Stimulated activated CD8-positive, alpha-beta memory T cell treated with anti-CD3 and anti-CD28 coated beads, Interleukin-15, amount 100 ng/mL, for 48 hours (primary cell): ENCODE measurements around the gene ADCY5.

Experiments used
- DNase-seq, 2 donors: peaks; one replicate each; pipeline ENCODE4 v3.0.0-alpha.2; 2020; ENCODE audit warnings: low read depth in 2 of 2

The ADCY5 gene

DNA sequence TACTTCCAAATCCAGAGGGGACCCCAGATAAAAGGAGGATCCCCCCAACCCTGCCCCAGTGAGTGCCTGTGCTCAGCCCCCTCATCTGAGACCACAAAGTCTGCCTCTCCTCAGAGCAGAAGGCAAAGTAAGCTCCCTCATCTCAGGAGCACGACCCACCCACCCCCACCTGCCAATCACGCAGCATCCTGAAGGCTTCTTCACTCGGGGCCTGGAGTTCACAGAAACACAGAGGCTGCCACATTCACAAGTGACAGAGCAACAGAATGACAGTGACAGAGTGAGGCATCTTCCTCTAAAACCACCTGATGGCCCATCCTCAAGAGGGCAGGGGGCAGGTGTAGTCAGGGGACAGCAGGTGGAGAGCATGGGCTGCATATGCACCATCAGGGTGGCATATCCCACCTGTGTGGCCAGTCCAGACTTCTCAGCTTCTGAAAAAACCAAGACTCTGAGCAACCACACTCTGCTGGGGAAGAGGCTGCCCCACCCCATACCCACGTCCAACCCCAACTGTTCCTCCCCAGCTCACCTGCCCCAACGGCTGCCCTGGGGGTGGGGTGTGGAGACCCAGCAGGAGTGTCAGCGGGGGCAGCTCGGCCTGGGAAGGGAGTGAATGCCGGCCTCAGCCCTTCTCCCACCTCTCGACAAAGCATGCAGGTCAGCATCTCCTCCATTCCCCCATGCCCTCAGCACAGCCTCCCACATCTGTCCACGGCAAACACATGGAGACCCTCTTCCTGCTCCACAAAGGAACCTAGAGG, 19.3 kb downstream of the ADCY5 start:
- DNase-seq, result no peak

DNA sequence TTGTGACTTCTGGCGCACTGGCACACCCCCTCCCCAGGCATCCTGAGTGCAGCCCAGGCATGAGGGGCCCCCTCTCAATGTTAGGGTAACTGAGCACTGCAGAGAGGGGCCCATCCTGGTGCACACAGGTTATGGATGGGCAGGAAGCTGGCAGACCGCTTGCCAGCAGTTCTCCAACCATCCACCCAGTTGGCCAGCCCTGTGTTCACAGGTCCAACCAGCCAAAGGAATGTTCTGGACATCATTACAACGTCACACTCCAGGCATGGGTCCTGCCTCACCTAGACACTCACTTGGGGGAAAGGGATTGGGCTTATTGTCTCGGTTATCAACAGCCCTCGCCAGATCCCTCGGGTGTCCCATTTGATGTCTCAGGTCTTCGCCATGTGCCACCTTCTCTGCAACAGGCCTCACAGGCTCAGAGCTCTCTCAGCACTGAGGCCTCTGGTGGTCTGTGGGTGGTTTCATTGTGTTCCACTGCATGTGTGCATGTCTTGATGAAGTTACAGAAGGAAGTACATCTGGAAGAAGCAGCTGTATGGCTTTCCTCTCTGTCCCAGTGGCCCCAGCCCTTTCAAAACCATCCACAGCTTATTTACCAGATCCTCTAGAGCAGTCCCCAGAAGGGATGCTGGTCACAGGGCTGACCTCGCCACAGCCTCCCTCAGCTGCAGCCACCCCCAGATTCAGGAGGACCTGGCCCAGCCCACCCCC, 23.7 kb downstream of the ADCY5 start:
- DNase-seq, result no peak

DNA sequence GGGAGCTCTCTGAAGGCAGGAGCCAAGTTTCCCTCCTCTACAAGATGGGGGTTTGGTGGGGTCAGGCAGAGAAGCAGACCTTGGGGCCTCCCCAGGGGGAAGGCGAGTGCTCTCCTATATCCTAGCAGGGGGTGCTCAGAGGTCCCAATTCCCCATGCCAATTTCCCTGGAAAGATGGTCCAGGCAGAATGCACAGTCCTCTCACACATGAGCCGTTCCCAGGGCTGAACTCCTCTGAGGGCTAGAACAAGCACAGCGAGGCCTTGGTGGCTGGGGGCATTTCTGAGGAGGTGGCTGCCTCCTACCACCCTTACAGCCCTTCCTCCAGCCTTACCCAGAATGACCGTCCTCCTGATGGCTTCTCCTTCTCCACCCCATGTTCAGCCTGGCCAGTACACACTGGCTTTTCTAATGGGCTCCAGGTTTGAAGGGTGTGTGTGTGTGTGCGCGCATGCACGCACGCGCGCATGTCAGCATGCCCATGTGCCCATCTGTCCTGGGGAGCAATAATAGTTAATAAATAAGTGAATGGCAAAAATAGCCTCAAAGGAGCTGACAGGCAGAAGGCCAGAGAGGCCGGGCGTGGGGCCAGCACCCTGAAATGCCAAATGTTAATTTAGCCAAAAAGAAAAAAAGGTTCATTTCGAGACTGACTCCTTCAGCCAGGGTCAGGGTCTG, 24.4 kb downstream of the ADCY5 start:
- no peak for DNase-seq

DNA sequence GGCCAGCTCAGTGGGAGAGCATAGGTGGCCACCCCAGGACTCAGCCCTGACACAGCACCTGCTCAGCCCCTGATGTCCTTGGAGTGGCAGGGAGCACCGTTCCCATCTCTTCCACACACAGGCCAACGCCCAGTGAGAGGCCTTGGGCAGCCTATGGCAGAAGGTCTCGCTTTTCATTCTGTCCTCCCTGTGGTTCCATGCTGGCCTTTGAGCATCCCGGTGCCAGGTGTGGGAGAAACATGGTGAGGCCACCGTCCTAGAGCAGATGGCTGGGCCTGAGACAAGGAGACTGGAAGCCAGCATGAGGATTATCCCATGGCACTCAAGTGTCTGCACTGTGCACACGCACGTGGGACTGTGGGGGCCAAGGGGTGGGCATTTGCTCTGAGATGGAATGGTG, 25.1 kb downstream of the ADCY5 start:
- no peak for DNase-seq

DNA sequence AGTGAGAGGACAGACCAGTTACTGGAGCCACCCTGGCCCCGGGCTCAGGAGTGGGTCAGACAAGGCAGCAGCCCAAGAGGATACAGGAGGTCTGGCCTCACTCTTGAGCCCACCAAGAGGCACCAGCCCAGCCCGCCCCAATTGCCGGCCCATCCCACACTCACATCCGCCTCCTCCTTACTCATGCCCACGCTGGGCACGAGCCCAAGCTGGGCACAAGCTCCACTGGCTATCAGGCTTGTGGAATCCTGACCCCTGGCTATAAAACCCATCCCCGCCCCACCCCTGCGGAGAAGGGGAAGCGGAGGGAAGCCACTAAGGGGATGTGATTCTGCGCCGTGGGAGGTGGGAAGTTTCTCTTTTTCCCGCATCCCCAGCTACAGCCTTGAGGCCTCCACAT, 25.9 kb downstream of the ADCY5 start:
- DNase-seq, result no peak

DNA sequence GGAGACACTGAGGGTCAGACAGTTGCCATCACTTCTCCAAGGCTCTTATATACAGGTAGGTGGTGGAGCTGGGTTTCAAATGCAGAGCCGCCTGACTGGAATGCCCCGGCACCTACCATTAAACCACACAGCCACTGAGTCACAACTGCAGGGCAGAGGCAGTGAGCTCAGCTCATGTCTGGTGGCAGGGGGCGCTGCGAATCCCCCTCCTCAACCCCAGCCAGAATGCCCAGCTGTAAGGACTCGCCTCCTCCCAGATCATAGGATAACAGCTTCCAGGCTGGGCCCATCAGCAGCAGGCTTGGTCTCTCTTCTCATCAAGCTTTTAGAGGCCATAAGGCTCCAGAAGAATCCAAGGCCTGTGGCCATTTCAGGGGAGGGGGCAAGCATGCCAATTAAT, 26.4 kb downstream of the ADCY5 start:
- DNase-seq, result no peak

DNA sequence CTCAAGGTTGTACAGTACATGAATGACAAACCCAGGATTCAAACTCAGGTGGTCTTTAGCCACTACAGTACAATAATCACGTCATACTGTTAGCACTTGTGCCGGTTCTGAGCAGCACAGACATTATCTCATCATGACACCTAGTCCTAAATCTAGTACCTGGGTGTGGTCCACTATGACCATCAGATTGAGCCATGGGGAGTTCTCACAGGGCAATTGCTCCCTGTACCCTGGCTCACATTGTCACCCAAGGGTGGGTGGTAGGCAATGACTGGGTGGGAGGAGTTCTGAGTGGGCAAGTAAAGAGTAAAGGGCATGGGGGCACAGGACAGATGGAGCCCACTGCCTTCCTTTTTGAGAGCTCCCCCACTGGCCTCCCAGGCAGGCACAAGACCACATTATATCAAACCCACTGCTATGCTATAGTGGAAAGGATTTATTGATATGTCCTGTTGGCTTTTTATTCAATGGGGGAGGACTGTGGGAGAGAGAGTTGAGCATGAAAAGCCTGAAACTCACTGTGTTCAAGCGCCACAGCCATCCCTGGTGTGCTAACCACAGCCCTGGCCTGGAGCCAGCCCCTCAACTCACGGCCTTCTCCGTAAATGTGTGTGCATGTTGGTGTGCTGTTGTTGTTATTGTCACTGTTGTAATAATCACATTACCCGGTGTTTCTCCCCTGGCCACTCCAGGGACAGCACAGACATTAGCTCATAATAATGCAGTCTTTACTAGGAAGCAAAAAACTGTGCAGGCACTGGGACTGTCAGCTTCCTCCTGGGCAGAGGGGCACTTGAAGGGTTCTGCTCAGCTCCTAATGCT, 27.3 kb downstream of the ADCY5 start:
- DNase-seq, result no peak

DNA sequence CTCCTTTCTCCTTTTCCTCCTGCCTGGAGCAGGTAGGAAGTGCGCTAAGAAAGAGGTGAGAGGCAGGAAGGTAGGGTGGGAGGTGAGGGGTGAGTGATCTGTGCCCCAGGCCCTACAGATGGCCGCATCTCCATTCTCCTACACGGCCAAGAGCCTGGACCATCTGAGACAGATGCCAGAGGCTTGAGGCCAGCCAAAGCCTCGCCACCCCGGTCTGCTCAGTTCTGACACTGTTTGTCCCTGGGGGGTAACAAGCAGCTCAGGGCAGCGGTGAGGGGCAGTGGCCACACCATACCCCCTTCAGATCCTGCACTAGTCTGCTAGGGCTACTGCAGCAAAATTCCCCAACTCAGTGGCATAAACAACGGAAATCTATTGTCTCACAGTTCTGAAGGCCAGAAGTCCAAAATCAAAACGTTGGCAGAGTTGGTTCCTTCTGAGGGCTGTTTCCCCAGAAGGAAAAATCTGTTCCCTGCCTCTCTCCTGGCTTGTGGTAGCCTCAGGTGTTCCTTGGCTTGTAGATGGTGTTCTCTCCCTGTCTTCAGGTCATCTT, 28.4 kb downstream of the ADCY5 start:
- DNase-seq, result no peak

DNA sequence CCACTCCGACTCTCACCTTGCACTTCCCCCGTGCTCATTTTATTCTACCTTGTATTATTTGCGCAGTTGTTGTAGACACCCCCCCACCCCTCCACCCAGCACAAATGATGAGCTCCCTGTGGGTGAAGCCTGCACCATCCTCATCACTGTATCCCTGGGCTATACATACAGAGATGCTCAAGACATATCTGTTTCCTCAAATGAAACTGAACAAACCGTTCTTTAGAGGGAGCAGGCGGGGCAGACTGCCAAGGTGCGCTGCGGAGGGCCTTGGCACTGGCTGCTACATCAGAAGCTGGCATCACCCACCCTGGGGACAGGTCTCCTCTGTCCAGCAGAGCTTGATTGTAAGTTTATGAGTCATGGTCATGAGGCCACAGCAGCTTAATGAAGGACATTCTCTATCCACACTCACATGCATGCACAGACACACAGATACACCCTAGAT, 29.0 kb downstream of the ADCY5 start:
- DNase-seq, result no peak

DNA sequence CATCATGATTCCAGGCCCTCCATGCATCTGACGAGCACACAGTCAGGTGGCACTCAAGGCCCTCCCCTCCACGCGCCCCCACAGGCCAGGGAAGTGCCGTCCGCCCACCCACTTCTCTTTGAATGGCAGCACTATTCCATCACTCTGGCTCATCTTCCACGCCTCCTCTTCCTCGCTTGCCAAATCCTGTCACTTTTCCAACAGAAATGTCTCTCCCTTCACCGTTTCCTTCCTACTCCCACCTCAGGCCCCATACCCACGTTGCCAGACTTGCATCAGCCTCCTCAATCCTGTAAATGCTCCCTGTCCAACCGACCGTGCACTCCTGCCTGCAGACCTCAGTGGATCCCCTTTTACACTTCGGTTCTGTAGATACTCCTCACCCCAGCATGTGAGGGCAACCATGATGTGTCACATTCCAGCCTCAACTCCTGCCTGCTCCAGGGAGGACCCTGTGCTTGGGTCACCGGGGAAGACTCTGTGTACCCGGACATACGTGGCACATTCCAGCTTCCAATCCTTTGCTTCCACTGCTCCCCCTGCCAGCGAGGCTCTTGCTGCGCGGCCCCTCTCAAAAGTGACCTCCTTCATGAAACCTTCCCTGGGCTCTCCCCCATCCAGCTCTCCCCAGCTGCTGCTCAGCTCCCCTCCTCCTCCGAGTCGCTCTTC, 29.6 kb downstream of the ADCY5 start:
- no peak for DNase-seq

DNA sequence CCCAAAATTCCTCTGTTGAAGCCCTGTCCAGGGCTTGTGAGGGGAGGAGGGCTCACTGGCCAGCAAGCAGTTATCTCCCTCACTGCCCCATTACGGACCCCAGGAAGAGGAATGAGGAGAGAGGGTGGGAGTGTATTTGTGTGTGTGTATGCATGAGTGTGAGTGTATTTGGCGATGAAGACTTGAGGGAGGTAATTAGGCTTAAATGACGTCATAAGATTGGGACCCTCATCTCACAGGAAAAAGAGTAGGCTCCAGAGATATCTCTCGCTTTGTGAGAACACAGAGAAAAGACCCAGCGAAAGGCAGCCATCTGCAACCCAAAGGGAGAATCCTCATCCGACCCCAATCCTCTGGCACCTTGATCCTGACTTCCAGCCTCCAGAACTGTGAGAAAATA, 32.2 kb downstream of the ADCY5 start:
- no peak for DNase-seq

DNA sequence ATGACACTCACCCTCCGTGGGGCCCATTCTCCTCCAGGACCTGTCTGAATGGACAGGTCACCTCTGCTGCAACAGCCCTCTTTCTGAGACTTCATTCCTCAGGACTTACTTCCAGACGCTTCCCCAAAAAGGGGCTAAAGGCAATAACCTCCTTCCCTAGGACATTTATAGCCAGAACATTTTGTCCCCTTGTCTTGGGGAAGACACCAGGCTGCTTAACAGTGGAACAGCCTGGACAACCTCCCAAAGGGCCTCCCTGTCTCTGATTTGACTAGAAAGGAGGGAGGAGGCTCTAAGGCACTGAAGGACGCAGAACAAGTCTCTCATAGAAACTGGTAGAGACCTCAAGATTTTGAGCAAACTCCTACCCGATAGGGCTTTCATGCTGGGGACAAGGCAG, 32.7 kb downstream of the ADCY5 start:
- no peak for DNase-seq

DNA sequence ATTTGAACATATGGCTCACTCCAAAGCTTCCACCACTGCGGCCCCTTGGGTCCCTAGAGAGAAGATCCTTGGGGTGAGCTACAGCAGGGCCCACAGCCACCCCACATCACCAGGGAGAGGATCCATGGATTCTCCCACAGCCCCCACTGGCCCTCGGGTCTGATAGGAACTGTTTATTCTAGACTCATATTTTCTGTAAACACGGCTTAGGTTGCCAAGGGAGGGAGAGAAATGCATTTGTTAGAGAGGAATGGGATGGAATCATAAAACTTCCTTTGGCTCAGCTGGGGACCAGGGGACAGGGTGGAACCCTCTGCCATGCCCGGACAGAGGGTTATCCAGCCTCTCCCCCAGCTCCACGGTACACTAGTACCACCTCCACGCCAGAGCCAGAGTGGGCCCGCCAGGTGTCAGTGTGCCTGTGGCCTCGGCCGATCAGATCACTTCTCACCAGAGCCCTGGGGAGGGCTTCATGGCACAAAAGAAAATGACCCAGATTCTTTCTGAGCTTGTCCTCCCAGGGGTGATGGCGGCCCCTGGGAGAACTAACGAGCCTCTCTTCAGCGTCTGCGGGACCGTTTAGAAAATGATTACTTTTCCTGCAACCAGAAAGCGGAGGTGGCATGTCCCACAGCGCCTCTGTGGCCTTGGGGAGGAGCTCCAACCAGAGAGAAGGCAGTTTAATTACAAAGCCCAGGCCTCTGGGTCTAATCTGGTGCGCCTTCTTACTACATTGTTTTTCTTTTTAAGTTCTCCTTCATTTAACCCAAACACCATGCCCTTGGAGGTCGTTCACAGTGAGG, 33.7 kb downstream of the ADCY5 start:
- DNase-seq, result no peak

DNA sequence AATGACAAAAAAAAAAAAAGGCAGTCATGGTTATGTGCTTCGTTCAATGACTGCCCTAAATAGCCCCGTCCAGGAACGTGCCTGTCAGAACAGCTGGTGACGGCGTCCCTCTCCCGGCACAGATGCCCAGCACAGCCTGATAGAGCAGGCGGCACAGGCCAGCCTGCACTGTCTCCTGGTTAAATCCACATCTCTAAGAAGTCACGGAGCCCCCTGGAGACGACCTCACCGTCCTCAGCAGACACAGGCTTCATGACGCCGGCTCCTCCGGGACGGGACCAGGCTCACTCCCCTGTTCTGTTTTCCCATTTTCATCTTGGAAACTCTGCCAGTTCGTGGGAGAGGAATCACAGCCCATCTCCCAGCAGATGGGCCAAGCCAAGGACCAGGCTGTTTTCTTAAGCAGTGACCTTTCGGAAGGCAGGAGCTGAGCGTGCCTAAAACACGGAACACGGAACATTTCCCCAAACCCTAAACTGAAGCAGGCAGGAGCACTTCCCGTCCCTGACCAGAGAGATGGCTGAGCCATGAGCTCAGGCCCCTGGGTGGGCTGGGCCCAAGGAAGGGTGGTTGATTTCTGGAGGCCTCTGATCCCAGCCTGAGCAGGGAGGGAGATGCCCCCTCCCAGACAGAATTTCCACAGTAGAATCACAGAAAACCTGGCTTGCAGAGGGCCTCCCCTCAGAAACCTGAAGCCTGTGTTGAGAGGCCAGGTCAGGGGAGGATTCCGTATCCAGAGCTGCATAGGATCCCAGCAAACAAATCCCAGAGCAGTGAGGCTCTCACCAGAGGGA, 35.9 kb downstream of the ADCY5 start:
- DNase-seq, result no peak

DNA sequence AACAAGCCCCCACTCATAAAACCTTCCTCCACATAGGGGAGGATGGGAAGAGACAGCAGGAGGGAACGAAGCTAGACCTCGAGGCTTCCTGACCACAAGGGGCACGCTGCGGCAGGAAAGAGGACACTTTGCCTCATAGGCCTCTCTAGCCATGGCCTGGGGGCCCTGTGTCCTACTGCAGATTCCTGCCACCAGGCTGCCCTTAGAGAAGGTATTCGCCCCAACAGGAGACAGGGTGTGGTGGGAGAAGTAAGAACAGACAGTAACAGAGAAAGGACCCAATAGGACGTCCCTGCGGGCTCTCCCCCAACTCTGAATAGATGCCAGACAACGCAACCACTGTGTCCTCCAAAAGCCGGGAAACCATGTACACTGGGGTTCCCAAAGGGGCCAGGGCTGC, 36.8 kb downstream of the ADCY5 start:
- no peak for DNase-seq

DNA sequence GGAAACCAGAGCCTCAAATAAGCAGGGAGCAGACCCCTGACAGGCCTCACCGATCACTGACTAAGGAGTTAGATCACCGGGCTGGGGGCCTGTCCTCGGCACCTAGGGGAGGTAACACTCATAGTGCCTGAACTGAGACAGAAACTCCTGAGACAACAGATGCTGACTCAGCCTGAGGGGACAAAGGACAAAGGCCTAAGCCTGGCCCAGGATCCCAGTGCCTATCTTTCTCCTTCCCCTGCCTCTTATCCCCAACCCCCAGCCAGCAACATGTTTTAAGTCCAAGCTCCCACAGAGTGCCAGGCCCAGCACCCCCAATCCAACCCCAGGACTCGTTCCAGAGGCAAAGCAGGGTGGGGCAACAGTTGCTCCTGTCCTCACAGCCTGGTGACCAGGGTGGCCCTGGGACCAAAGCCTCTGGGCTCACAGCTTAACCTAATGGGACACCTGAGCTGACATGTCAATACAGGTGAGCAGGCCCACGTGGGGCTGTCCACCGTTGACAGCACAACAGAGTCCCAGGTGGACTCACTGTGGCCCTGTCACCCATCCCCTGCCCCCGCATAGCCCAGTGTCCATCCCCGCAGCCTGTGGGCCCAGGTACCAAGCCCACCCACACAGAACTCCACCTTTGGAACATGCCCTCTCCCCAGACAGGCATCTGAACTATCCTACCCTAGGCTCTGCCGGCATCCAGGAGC, 37.4 kb downstream of the ADCY5 start:
- DNase-seq, result no peak

DNA sequence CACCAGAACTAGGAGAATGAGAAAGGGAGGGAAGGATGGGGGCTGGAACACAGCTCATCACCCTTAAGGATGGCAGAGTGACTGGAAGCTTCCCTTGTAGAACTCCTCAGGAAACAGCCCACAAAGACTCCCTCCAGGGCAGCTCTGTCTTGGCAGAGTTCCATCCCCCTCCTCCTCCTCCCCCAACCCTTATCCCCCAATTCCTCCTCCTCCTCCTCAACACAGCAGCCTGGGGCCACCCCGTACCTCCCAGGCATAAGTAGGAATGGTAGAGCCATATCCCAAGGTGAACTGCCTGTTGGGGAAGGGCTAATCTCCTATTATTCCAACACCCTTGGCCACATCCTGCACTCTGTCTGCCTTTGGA, 38.8 kb downstream of the ADCY5 start:
- no peak for DNase-seq

DNA sequence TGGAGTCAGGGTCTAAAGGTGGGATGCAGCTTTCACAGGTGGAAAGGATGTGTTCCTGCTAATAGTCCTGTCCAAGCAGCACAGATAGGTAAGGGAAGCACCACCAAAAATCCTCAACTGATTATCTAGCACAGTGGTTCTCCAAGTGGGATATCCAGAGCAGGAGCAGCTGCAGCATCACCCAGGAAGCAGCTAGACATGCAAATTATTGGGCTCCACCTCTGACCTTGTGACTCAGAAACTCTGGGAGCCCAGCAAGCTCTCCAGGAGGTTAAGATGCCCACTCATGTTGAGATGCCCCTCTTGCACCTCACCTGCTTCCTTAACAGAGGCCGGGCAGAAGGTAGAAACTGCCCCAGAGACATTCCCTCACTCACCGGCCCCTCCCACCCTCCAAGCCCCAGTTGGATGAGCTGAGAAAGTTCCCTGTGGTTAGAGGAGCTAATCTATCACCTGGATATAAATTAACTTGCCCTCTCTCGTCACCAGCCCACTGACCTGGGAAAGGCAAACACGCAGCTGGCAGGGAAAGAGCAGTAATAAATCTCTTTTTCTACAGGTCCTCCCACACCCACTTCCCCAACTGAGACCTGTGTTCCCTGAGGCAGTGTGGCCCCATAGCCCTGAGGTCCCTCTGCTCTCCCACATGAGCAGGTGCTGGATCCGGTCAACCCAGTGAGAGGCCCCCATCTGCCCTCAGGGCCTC, 39.3 kb downstream of the ADCY5 start:
- DNase-seq, result no peak
